ENCODE data around the gene NLRC3. TPM values are rescaled to one million over a fixed set of nuclear protein-coding genes. Genes with fewer than 3 reads are reported as not detected.

The NLRC3 gene
- total RNA-seq, 2 donors from 2014 or later: 0.11 to 0.18 TPM

GRCh38 chr16:3564889-3565141 lies 12.4 kb downstream of the NLRC3 start:
- 81 to 92% methylated on average over 7 to 9 of the region's 9 CpGs for WGBS, 2 experiments (ENCODE audit: insufficient coverage in 1 of 2, insufficient read length in 1 of 2)
- H3K27ac ChIP-seq (ENCODE audit: low read depth, low read length): no peak overlapping the region
- H3K4me3 ChIP-seq (ENCODE audit: low read length): no peak overlapping the region
- DNase-seq: no peak
- TF ChIP-seq, protein P1, sequence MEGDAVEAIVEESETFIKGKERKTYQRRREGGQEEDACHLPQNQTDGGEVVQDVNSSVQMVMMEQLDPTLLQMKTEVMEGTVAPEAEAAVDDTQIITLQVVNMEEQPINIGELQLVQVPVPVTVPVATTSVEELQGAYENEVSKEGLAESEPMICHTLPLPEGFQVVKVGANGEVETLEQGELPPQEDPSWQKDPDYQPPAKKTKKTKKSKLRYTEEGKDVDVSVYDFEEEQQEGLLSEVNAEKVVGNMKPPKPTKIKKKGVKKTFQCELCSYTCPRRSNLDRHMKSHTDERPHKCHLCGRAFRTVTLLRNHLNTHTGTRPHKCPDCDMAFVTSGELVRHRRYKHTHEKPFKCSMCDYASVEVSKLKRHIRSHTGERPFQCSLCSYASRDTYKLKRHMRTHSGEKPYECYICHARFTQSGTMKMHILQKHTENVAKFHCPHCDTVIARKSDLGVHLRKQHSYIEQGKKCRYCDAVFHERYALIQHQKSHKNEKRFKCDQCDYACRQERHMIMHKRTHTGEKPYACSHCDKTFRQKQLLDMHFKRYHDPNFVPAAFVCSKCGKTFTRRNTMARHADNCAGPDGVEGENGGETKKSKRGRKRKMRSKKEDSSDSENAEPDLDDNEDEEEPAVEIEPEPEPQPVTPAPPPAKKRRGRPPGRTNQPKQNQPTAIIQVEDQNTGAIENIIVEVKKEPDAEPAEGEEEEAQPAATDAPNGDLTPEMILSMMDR (conservative IDR thresholded peaks at IDR 0.05): no peak
- no peaks in the 10 kb centered on the region for H3K4me1 ChIP-seq (ENCODE audit: control insufficient read depth, insufficient read depth, low read length)
- no peak overlapping the region for H3K9ac ChIP-seq (ENCODE audit: extremely low read depth, low read length, poor library complexity, severe bottlenecking)
- no peak overlapping the region for H3K4me3 Mint-ChIP-seq
- no peaks in the 10 kb centered on the region for H3K9me3 ChIP-seq (ENCODE audit: control insufficient read depth, low read length)
- H3K36me3 ChIP-seq (ENCODE audit: control insufficient read depth, insufficient read depth, low read length): no peaks in the 10 kb centered on the region
- H3K4me1 Mint-ChIP-seq: no peaks in the 10 kb centered on the region
- H3K27ac Mint-ChIP-seq: no peak overlapping the region
- no peaks in the 10 kb centered on the region for H3K27me3 Mint-ChIP-seq (ENCODE audit: insufficient read depth)
- no peaks in the 10 kb centered on the region for H3K36me3 Mint-ChIP-seq (ENCODE audit: low read depth)
- no peaks in the 10 kb centered on the region for H3K27me3 ChIP-seq (ENCODE audit: control insufficient read depth, insufficient read depth, low read length, poor library complexity, severe bottlenecking)
- peaks cover 4% of the 10 kb centered on the region for H3K9me3 Mint-ChIP-seq

DNA sequence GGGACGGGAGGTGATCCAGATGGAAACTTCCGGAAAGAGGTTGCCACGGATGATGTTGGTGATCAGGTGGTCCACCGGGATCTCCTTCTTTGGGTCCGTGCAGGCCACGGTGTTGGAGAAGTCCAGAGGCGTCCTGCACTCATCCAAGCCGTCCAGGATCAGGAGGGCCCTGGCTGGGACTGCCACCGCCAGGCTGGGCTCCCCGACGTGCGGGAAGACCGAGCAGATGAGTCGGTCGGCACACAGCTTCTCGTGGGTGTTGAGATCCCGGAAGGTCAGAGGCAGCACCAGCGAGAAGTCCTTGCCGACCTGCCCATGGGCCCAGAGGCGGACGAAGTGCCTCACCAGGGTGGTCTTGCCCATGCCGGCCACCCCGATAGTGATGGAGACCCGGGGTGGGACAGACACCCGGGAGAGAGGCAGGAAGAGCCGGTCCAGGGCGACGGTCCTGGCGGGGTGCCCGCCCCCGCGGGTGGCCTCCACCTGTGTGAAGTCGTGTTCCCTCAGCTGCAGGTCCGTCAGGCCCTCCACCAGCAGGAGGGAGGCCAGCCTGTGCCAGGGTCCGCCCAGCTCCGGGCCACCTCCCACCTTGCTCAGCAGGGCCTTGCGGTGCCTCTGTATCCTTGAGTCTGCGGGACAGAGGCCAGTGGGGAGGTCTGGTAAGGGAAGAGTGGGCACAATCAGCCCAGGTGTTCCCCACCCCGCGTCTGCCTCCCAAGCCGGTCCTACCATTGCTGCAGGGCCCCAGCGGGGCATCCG lies 12.9 kb downstream of the NLRC3 start:
- no peak overlapping the region for H3K27ac Mint-ChIP-seq
- no peaks in the 10 kb centered on the region for H3K9me3 ChIP-seq (ENCODE audit: control insufficient read depth, low read length)
- H3K4me1 ChIP-seq (ENCODE audit: control insufficient read depth, insufficient read depth, low read length): no peaks in the 10 kb centered on the region
- H3K36me3 Mint-ChIP-seq (ENCODE audit: low read depth): no peaks in the 10 kb centered on the region
- H3K4me3 Mint-ChIP-seq: no peak overlapping the region
- no peaks in the 10 kb centered on the region for H3K36me3 ChIP-seq (ENCODE audit: control insufficient read depth, insufficient read depth, low read length)
- no peak for DNase-seq
- H3K4me3 ChIP-seq (ENCODE audit: low read length): no peak overlapping the region
- no peak overlapping the region for H3K9ac ChIP-seq (ENCODE audit: extremely low read depth, low read length, poor library complexity, severe bottlenecking)
- H3K4me1 Mint-ChIP-seq: no peaks in the 10 kb centered on the region
- no peaks in the 10 kb centered on the region for H3K27me3 Mint-ChIP-seq (ENCODE audit: insufficient read depth)
- 95 to 97% methylated on average over 21 to 43 of the region's 43 CpGs for WGBS, 2 experiments (ENCODE audit: insufficient coverage in 1 of 2, insufficient read length in 1 of 2)
- H3K9me3 Mint-ChIP-seq: peaks cover under 1% of the 10 kb centered on the region
- H3K27me3 ChIP-seq (ENCODE audit: control insufficient read depth, insufficient read depth, low read length, poor library complexity, severe bottlenecking): no peaks in the 10 kb centered on the region
- TF ChIP-seq, protein P1 (conservative IDR thresholded peaks at IDR 0.05): no peak
- no peak overlapping the region for H3K27ac ChIP-seq (ENCODE audit: low read depth, low read length)

- Histone ChIP-seq H3K9me3 (ENCODE audit: control insufficient read depth, low read length) (no peaks in the 10 kb centered on the region), H3K27me3 (ENCODE audit: control insufficient read depth, insufficient read depth, low read length, poor library complexity, severe bottlenecking) (no peaks in the 10 kb centered on the region), H3K36me3 (ENCODE audit: control insufficient read depth, insufficient read depth, low read length) (no peaks in the 10 kb centered on the region), H3K27ac (ENCODE audit: low read depth, low read length) (no peak overlapping the region), H3K9ac (ENCODE audit: extremely low read depth, low read length, poor library complexity, severe bottlenecking) (no peak overlapping the region), H3K4me1 (ENCODE audit: control insufficient read depth, insufficient read depth, low read length) (no peaks in the 10 kb centered on the region), H3K4me3 (ENCODE audit: low read length) (no peak overlapping the region)
- WGBS, 2 experiments (ENCODE audit: insufficient coverage in 1 of 2, insufficient read length in 1 of 2): 92 to 93% methylated on average over 18 to 29 of the region's 29 CpGs
- no peak for DNase-seq
- no peaks in the 10 kb centered on the region for H3K27me3 Mint-ChIP-seq (ENCODE audit: insufficient read depth)
- H3K27ac Mint-ChIP-seq: no peak overlapping the region
- no peaks in the 10 kb centered on the region for H3K4me1 Mint-ChIP-seq
- TF ChIP-seq, protein P1 (conservative IDR thresholded peaks at IDR 0.05): no peak
- H3K36me3 Mint-ChIP-seq (ENCODE audit: low read depth): no peaks in the 10 kb centered on the region
- H3K4me3 Mint-ChIP-seq: no peak overlapping the region
- no peaks in the 10 kb centered on the region for H3K9me3 Mint-ChIP-seq
Observed at GRCh38 chr16:3562914-3563480, 14.2 kb downstream of the NLRC3 start.
